ENCODE results near the gene P4HB.

The P4HB gene

GRCh38 chr17:81828656-81829055, 31.7 kb downstream of the P4HB start:
- no peak for TF ChIP-seq CTCF (IDR thresholded peaks at IDR 0.05; ENCODE audit: control insufficient read depth, insufficient read depth, low read depth, low read length, missing control alignments)
- no peak for DNase-seq (ENCODE audit: low read depth)
- H3K4me3 ChIP-seq (ENCODE audit: control insufficient read depth, low read depth, low read length) = no peak overlapping the region

- no peak for DNase-seq (ENCODE audit: low read depth)
- no peak overlapping the region for H3K4me3 ChIP-seq (ENCODE audit: control insufficient read depth, low read depth, low read length)
- TF ChIP-seq CTCF (IDR thresholded peaks at IDR 0.05; ENCODE audit: control insufficient read depth, insufficient read depth, low read depth, low read length, missing control alignments) = no peak
Observed at GRCh38 chr17:81825841-81826466, 34.4 kb downstream of the P4HB start.

- no peak overlapping the region for H3K4me3 ChIP-seq (ENCODE audit: control insufficient read depth, low read depth, low read length)
- no peak for DNase-seq (ENCODE audit: low read depth)
- TF ChIP-seq CTCF (IDR thresholded peaks at IDR 0.05; ENCODE audit: control insufficient read depth, insufficient read depth, low read depth, low read length, missing control alignments) = no peak
Observed at GRCh38 chr17:81824595-81824994, 35.7 kb downstream of the P4HB start.

- no peak for TF ChIP-seq CTCF (IDR thresholded peaks at IDR 0.05; ENCODE audit: control insufficient read depth, insufficient read depth, low read depth, low read length, missing control alignments)
- no peak overlapping the region for H3K4me3 ChIP-seq (ENCODE audit: control insufficient read depth, low read depth, low read length)
- DNase-seq (ENCODE audit: low read depth) = no peak
Observed at GRCh38 chr17:81823820-81824550, 36.4 kb downstream of the P4HB start.

GRCh38 chr17:81822996-81823819, 37.1 kb downstream of the P4HB start:
- DNase-seq (ENCODE audit: low read depth) = no peak
- H3K4me3 ChIP-seq (ENCODE audit: control insufficient read depth, low read depth, low read length) = no peak overlapping the region
- TF ChIP-seq CTCF (IDR thresholded peaks at IDR 0.05; ENCODE audit: control insufficient read depth, insufficient read depth, low read depth, low read length, missing control alignments) = no peak

- no peak for DNase-seq (ENCODE audit: low read depth)
- no peak for TF ChIP-seq CTCF (IDR thresholded peaks at IDR 0.05; ENCODE audit: control insufficient read depth, insufficient read depth, low read depth, low read length, missing control alignments)
- no peak overlapping the region for H3K4me3 ChIP-seq (ENCODE audit: control insufficient read depth, low read depth, low read length)
Observed at GRCh38 chr17:81822312-81822637, 38.1 kb downstream of the P4HB start.

All from AG09309 (cell line).